ENCODE data around the gene HBA1. TPM values are rescaled to one million over a fixed set of nuclear protein-coding genes. Genes with fewer than 3 reads are reported as not detected.
"Not testable (repeated sequence)": the region's sequence is repeated elsewhere in the genome, so short reads cannot be mapped to it uniquely, and the experiment has no call there.

Gene HBA1
- total and polyA plus RNA-seq, 12 donors, result 2.1 to 1,150 (median 186) TPM

DNA sequence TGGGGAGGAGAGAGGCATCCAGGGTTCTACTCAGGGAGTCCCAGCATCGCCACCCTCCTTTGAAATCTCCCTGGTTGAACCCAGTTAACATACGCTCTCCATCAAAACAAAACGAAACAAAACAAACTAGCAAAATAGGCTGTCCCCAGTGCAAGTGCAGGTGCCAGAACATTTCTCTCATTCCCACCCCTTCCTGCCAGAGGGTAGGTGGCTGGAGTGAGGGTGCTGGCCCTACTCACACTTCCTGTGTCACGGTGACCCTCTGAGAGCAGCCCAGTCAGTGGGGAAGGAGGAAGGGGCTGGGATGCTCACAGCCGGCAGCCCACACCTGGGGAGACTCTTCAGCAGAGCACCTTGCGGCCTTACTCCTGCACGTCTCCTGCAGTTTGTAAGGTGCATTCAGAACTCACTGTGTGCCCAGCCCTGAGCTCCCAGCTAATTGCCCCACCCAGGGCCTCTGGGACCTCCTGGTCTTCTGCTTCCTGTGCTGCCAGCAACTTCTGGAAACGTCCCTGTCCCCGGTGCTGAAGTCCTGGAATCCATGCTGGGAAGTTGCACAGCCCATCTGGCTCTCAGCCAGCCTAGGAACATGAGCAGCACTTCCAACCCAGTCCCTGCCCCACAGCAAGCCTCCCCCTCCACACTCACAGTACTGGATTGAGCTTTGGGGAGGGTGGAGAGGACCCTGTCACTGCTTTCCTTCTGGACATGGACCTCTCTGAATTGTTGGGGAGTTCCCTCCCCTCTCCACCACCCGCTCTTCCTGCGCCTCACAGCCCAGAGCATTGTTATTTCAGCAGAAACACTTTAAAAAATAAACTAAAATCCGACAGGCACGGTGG is 2.3 kb upstream of the HBA1 start:
- H3K27ac ChIP-seq; DNase-seq; H3K4me1 ChIP-seq; H3K9me3 ChIP-seq; H3K36me3 ChIP-seq; intact Hi-C loops (cut with DNase I); H3K4me3 ChIP-seq: not testable (repeated sequence)
- WGBS, 2 donors, result 10 to 19% methylated on average over 5 to 8 of the region's 13 CpGs
- peaks cover 9 to 78% (median 68%) of the 10 kb centered on the region in 7 donors for H3K27me3 ChIP-seq
- peak in 5 of 8 donors; percentile 18 to 53 (median 22) for ATAC-seq

DNA sequence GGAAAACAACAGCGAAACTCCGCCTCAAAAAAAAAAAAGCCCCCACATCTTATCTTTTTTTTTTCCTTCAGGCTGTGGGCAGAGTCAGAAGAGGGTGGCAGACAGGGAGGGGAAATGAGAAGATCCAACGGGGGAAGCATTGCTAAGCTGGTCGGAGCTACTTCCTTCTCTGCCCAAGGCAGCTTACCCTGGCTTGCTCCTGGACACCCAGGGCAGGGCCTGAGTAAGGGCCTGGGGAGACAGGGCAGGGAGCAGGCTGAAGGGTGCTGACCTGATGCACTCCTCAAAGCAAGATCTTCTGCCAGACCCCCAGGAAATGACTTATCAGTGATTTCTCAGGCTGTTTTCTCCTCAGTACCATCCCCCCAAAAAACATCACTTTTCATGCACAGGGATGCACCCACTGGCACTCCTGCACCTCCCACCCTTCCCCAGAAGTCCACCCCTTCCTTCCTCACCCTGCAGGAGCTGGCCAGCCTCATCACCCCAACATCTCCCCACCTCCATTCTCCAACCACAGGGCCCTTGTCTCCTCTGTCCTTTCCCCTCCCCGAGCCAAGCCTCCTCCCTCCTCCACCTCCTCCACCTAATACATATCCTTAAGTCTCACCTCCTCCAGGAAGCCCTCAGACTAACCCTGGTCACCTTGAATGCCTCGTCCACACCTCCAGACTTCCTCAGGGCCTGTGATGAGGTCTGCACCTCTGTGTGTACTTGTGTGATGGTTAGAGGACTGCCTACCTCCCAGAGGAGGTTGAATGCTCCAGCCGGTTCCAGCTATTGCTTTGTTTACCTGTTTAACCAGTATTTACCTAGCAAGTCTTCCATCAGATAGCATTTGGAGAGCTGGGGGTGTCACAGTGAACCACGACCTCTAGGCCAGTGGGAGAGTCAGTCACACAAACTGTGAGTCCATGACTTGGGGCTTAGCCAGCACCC is 1.2 kb upstream of the HBA1 start:
- H3K4me1 ChIP-seq, result peaks cover 0 to 16% (median 4%) of the 10 kb centered on the region in 9 donors
- no peak for DNase-seq
- 21 to 25% methylated on average over 8 of the region's 8 CpGs for WGBS, 2 donors
- H3K36me3 ChIP-seq, result no peaks in the 10 kb centered on the region
- no peak for ATAC-seq
- TF ChIP-seq, protein P1, sequence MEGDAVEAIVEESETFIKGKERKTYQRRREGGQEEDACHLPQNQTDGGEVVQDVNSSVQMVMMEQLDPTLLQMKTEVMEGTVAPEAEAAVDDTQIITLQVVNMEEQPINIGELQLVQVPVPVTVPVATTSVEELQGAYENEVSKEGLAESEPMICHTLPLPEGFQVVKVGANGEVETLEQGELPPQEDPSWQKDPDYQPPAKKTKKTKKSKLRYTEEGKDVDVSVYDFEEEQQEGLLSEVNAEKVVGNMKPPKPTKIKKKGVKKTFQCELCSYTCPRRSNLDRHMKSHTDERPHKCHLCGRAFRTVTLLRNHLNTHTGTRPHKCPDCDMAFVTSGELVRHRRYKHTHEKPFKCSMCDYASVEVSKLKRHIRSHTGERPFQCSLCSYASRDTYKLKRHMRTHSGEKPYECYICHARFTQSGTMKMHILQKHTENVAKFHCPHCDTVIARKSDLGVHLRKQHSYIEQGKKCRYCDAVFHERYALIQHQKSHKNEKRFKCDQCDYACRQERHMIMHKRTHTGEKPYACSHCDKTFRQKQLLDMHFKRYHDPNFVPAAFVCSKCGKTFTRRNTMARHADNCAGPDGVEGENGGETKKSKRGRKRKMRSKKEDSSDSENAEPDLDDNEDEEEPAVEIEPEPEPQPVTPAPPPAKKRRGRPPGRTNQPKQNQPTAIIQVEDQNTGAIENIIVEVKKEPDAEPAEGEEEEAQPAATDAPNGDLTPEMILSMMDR (IDR thresholded peaks at IDR 0.05), result no peak
- no peak overlapping the region for H3K4me3 ChIP-seq
- no peak overlapping the region for H3K27ac ChIP-seq
- peaks cover 17 to 80% (median 70%) of the 10 kb centered on the region in 7 donors for H3K27me3 ChIP-seq
- no peaks in the 10 kb centered on the region for H3K9me3 ChIP-seq
- intact Hi-C loops (cut with DNase I), result no loop called here

DNA sequence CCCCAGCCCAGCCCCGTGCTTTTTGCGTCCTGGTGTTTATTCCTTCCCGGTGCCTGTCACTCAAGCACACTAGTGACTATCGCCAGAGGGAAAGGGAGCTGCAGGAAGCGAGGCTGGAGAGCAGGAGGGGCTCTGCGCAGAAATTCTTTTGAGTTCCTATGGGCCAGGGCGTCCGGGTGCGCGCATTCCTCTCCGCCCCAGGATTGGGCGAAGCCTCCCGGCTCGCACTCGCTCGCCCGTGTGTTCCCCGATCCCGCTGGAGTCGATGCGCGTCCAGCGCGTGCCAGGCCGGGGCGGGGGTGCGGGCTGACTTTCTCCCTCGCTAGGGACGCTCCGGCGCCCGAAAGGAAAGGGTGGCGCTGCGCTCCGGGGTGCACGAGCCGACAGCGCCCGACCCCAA is 474 bp upstream of the HBA1 start:
- WGBS, 2 donors, result 0 to 1% methylated on average over 15 to 25 of the region's 39 CpGs
- intact Hi-C loops (cut with DNase I), result not testable (repeated sequence)

DNA sequence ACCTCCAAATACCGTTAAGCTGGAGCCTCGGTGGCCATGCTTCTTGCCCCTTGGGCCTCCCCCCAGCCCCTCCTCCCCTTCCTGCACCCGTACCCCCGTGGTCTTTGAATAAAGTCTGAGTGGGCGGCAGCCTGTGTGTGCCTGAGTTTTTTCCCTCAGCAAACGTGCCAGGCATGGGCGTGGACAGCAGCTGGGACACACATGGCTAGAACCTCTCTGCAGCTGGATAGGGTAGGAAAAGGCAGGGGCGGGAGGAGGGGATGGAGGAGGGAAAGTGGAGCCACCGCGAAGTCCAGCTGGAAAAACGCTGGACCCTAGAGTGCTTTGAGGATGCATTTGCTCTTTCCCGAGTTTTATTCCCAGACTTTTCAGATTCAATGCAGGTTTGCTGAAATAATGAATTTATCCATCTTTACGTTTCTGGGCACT is 928 bp downstream of the HBA1 start:
- H3K36me3 ChIP-seq, result no peaks in the 10 kb centered on the region
- DNase-seq, result no peak
- H3K27me3 ChIP-seq, result peaks cover 22 to 75% (median 60%) of the 10 kb centered on the region in 7 donors
- H3K9me3 ChIP-seq, result no peaks in the 10 kb centered on the region
- peak in 2 of 8 donors; percentile 26 to 31 for ATAC-seq
- 5% methylated on average over 13 of the region's 13 CpGs for WGBS, 2 donors
- TF ChIP-seq, protein P1 (IDR thresholded peaks at IDR 0.05), result no peak
- H3K4me1 ChIP-seq, result peaks cover 12 to 29% (median 17%) of the 10 kb centered on the region in 9 donors
- H3K4me3 ChIP-seq, result no peak overlapping the region
- H3K27ac ChIP-seq, result no peak overlapping the region
- intact Hi-C loops (cut with DNase I), result no loop called here

More for the DNA sequence above, 474 bp upstream of the HBA1 start:
- not testable (repeated sequence) for H3K4me3 ChIP-seq, H3K27ac ChIP-seq, H3K36me3 ChIP-seq, H3K9me3 ChIP-seq, ATAC-seq, DNase-seq
- peaks cover 22 to 80% (median 67%) of the 10 kb centered on the region in 7 donors for H3K27me3 ChIP-seq
- H3K4me1 ChIP-seq, result peaks cover 7 to 23% (median 11%) of the 10 kb centered on the region in 9 donors
